Fibroblast of pulmonary artery (primary cell): ENCODE results near the gene IQCE.

Experiments
- DNase-seq: peaks from one replicate; pipeline ENCODE4 v3.0.0-alpha.2; 2010; ENCODE audit warnings: low read depth
- H3K4me3 ChIP-seq: replicated peaks from 2 replicates; pipeline ENCODE4 v1.5.1; 2011; ENCODE audit warnings: low read depth, mild to moderate bottlenecking, control low read depth, low read length, moderate library complexity
- CTCF ChIP-seq: IDR thresholded peaks from 2 replicates; pipeline ENCODE4 v1.5.1; 2011; ENCODE audit warnings: mild to moderate bottlenecking, control low read depth, low read length, inconsistent platforms; ENCODE audit errors: missing control alignments

The IQCE gene

GRCh38 chr7:2596464-2597272 lies 37.9 kb downstream of the IQCE start:
- H3K4me3 ChIP-seq: no peak overlapping the region
- TF ChIP-seq CTCF: no peak
- no peak for DNase-seq

DNA sequence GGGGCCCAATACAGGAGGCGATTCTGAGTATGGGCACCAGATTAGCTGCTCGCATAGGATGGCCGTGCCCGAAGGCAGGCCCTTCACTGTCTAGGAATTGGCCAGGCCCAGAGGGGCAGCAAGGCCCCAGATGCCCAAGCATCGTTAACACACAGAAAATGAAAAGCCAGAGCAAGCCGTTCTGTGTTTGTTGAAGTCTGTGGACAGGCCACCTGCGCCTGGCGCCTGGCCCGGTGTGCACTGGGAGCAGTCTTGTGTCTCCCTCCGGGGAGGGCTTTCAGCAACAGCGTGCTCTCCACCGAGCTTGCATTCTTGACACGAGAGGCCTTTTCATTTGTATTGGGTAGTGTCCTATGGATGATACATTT lies 38.5 kb downstream of the IQCE start:
- no peak for TF ChIP-seq CTCF
- H3K4me3 ChIP-seq: no peak overlapping the region

DNA sequence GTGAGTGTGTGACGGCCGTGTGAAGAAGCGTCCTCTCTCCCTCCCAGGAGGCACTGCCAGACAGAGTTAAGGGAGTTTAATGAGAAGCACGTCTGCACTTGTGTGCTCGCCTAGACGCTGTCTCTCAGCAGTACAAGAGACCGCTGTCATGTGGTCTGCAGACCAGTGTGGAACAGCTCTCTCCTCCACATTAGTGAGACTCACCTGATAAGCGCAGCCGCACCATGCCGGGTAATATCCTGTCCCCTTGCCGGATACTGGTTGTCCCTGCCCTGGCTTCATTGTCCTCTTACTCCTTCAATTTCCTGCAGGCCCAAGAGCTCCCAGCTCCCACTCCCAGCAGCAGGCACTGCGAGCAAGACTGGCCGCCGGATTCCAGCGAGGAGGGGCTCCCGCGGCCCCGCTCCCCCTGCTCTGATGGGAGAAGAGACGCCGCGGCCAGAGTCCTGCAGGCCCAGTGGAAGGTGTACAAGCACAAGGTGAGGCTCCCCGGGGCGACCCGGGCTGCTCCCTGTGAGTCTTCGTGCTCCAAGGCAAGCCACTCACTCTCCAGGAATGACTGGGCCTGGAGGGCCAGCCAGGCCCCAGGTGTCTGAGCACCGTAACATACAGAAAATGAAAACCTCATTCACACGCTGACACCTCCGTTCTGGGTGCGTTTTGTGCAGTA lies 39.5 kb downstream of the IQCE start:
- DNase-seq: no peak
- no peak for TF ChIP-seq CTCF
- no peak overlapping the region for H3K4me3 ChIP-seq

More for the DNA sequence above, 38.5 kb downstream of the IQCE start:
- DNase-seq: no peak

DNA sequence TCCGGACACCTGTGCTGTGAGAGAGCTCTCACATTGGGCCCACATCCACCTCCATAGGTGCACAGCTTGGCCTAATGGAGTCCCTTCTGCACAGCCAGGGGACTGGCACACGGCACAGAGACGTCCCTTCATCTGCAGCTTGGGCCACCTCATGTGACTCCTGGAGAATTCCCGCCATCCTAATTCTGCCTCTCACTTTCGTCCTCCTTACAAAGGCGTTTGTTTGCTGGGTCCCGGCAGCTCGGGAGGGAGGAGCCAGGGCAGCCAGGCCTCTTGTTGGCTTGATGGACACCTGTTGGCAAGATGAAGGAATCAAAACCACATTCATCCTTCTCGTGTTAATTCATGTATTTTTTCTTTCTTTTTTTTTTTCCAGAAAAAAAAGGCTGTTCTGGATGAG lies 42.3 kb downstream of the IQCE start:
- no peak overlapping the region for H3K4me3 ChIP-seq
- no peak for TF ChIP-seq CTCF
- no peak for DNase-seq

DNA sequence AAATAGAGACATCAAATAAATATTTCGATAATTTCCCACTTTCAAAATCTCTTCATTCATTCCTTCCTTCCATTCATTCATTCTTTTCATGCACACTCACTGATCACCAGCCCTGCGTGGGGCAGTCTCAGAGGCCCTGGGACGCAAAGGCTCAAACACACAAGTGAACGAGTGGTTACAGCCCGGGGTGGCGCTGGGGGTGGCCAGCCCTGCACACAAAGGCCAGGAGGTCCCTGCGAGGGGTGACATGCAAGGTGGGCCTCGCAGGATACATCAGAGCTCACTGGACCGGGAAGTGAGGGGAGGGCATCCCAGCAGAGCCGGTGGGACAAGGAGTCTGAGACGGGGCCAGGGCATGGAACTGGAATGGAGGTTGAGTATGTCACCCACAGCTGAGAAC lies 43.1 kb downstream of the IQCE start:
- no peak for DNase-seq
- TF ChIP-seq CTCF: no peak
- no peak overlapping the region for H3K4me3 ChIP-seq

DNA sequence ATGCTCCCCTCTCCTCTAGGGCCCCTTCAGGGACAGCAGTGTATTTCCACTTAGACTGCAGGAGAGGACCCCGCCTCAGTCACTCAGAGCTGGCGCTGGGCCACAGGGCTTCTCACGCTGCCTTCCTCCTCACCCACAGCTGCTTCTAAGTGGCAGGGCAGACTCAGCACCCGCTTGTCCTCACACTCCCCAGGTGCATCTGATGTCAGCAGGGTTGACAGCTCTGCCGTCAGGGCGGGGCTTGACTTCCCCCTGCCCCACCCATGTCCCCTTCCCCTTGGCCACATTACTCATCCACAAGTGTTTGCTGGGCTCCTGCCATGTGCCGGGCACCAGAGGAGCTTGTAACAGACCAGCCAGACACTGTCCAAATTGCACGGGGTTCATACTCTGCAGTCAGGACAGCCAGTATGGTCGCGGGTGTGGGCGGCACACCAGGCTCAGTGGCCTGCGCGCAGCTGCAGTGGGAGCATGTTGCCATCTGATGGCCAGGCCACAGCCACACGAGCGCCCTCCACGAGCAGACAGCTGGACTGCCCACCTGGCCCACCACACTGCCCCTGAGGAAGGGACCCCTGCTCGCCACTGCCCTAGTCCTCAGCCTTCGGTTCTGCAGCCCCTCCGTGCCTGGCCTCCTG lies 43.7 kb downstream of the IQCE start:
- H3K4me3 ChIP-seq: no peak overlapping the region
- no peak for DNase-seq
- TF ChIP-seq CTCF: no peak
